Glomerular endothelial cell (primary cell): ENCODE results near the gene CIROP. TPM values are rescaled to one million over a fixed set of nuclear protein-coding genes. Genes with fewer than 3 reads are reported as not detected.
A peak's percentile ranks its signal among the peaks of the same experiment; 100 is the strongest.

Experiments used
- DNase-seq: peaks from one replicate; pipeline ENCODE4 v3.0.0-alpha.2; 2011; ENCODE audit warnings: low read depth, low spot score; ENCODE audit errors: extremely low read depth
- total RNA-seq: library from RNA; depleted of rRNA; stranded (reverse); fragments of >200 nt; gene quantifications from 2 replicates; pipeline ENCODE4 v1.2.3, GENCODE V29; 2015

CIROP gene
- total RNA-seq, 1 donor from 2014 or later: not detected

GRCh38 chr14:23070262-23071129 is 34.3 kb downstream of the CIROP start:
- no peak for DNase-seq

- DNase-seq: no peak
These were observed 35.4 kb downstream of the CIROP start for GRCh38 chr14:23069413-23069806.

GRCh38 chr14:23068789-23069412 is 35.9 kb downstream of the CIROP start:
- DNase-seq: peak; percentile 95

- DNase-seq: no peak
These were observed 36.7 kb downstream of the CIROP start for GRCh38 chr14:23067847-23068788.

- DNase-seq: no peak
These were observed 37.7 kb downstream of the CIROP start for GRCh38 chr14:23066855-23067744.

GRCh38 chr14:23066368-23066767 is 38.4 kb downstream of the CIROP start:
- no peak for DNase-seq

GRCh38 chr14:23063601-23064000 is 41.2 kb downstream of the CIROP start:
- no peak for DNase-seq

GRCh38 chr14:23062002-23062401 is 42.8 kb downstream of the CIROP start:
- peak; percentile 87 for DNase-seq

GRCh38 chr14:23060536-23061260 is 44.1 kb downstream of the CIROP start:
- no peak for DNase-seq

- DNase-seq: no peak
These were observed 45.9 kb downstream of the CIROP start for GRCh38 chr14:23058654-23059504.

GRCh38 chr14:23057757-23058653 is 46.8 kb downstream of the CIROP start:
- no peak for DNase-seq

GRCh38 chr14:23056956-23057756 is 47.6 kb downstream of the CIROP start, which contains the start of gene CDH24:
Gene CDH24 (minus strand): TSS chr14:23057520. CDS start chr14:23055733, 1,787 bp downstream.
- DNase-seq: no peak

GRCh38 chr14:23056145-23056955 is 48.4 kb downstream of the CIROP start:
- no peak for DNase-seq

GRCh38 chr14:23055621-23056144 is 49.1 kb downstream of the CIROP start:
- no peak for DNase-seq

GRCh38 chr14:23055147-23055550 is 49.6 kb downstream of the CIROP start:
- no peak for DNase-seq
